Measurements from ENCODE around the gene COL8A2. TPM values are rescaled to one million over a fixed set of nuclear protein-coding genes. Genes with fewer than 3 reads are reported as not detected.

Gene COL8A2
- total and polyA plus RNA-seq, 2 donors (not counting 3 experiments of a cell fraction or from before 2014, with no cell fraction given), result 1.2 to 1.3 TPM

DNA sequence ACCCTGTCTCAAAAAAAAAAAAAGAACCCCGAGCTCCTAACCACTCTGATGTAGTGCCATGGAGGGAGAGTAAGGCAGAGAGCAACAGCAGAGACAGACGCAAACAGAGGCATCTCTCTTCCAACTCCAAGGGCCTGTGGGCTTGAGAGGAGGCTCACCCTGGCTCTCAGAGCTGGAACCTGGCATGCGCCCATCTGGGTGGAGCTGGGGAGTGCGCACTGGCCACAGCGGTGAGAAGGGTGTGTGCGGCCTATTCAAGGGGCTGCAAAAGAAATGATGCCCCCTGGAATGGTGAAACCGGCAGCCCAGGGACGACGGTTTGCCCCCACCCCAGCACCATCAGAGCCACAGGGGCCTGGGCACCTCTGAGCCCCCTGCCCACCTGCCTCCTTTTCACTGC lies 17.6 kb downstream of the COL8A2 start:
- Histone ChIP-seq H3K9me1 (replicated peaks; ENCODE audit: control insufficient read depth, extremely low read depth, insufficient read depth, low read length) (no peaks in the 10 kb centered on the region), H3K4me2 (ENCODE audit: insufficient read depth, low read length) (no peak overlapping the region), H3K4me1 (ENCODE audit: control insufficient read depth, extremely low read depth, insufficient read depth, low read length) (no peaks in the 10 kb centered on the region), H2AFZ (ENCODE audit: low read depth, low read length) (no peak overlapping the region), H3K4me3 (replicated peaks in 1 of 3; ENCODE audit: insufficient read depth in 1 of 3, low read depth in 1 of 3, low read length in 3 of 3) (no peak overlapping the region), H3K79me2 (ENCODE audit: control insufficient read depth, insufficient read depth, low read length) (no peaks in the 10 kb centered on the region), H4K20me1 (replicated peaks; ENCODE audit: control insufficient read depth, extremely low read depth, insufficient read depth, low read length) (no peaks in the 10 kb centered on the region), H3K36me3 (ENCODE audit: control insufficient read depth in 2 of 2, extremely low read depth in 1 of 2, insufficient read depth in 2 of 2, low read length in 2 of 2) (no peaks in the 10 kb centered on the region), H3K9ac (replicated peaks; ENCODE audit: extremely low read depth, insufficient read depth, low read length) (no peak overlapping the region), H3K9me3 (replicated peaks; ENCODE audit: control insufficient read depth, insufficient read depth, low read length) (no peaks in the 10 kb centered on the region), H3K27ac (ENCODE audit: insufficient read depth, low read depth, low read length) (no peak overlapping the region), H3K27me3 (ENCODE audit: control insufficient read depth in 2 of 2, insufficient read depth in 2 of 2, low read length in 2 of 2) (no peaks in the 10 kb centered on the region)
- dilution Hi-C loops (cut with MboI; ENCODE audit: extremely low pct_ligation_motif_present, low sequenced_read_pairs), result no loop called here
- intact Hi-C loops (cut with micrococcal nuclease), result no loop called here
- FAIRE-seq (no peak), DNase-seq (ENCODE audit: low read depth, low spot score) (no peak)
- TF ChIP-seq GATA2 (IDR thresholded peaks at IDR 0.05; ENCODE audit: insufficient read depth, insufficient read length, low read depth, low read length), result no peak
- TF ChIP-seq, protein P1, sequence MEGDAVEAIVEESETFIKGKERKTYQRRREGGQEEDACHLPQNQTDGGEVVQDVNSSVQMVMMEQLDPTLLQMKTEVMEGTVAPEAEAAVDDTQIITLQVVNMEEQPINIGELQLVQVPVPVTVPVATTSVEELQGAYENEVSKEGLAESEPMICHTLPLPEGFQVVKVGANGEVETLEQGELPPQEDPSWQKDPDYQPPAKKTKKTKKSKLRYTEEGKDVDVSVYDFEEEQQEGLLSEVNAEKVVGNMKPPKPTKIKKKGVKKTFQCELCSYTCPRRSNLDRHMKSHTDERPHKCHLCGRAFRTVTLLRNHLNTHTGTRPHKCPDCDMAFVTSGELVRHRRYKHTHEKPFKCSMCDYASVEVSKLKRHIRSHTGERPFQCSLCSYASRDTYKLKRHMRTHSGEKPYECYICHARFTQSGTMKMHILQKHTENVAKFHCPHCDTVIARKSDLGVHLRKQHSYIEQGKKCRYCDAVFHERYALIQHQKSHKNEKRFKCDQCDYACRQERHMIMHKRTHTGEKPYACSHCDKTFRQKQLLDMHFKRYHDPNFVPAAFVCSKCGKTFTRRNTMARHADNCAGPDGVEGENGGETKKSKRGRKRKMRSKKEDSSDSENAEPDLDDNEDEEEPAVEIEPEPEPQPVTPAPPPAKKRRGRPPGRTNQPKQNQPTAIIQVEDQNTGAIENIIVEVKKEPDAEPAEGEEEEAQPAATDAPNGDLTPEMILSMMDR (IDR thresholded peaks at IDR 0.05; ENCODE audit: extremely low read depth in 1 of 2, insufficient read depth in 1 of 2, low read depth in 1 of 2, low read length in 2 of 2), result no peak
- TF ChIP-seq POLR2AphosphoS5 (IDR thresholded peaks at IDR 0.05; ENCODE audit: insufficient read depth, low read depth, low read length), result no peak
- TF ChIP-seq JUN (IDR thresholded peaks at IDR 0.05; ENCODE audit: borderline replicate concordance, insufficient read depth, insufficient read length, low read depth), result no peak
- no peak for TF ChIP-seq POLR2A (IDR thresholded peaks at IDR 0.05; ENCODE audit: low read depth, low read length)
- no peak for TF ChIP-seq FOS (IDR thresholded peaks at IDR 0.05; ENCODE audit: borderline replicate concordance, insufficient read depth, low read length)
- TF ChIP-seq MYC (IDR thresholded peaks at IDR 0.05; ENCODE audit: low read depth, low read length), result no peak
- TF ChIP-seq EZH2 (IDR thresholded peaks at IDR 0.05; ENCODE audit: borderline replicate concordance, low read depth, low read length, severe bottlenecking), result no peak
- no peak for TF ChIP-seq MAX (IDR thresholded peaks at IDR 0.05; ENCODE audit: insufficient read depth, insufficient read length)
- BruUV-seq (replicated peaks), result no TSS peak
- ChIA-PET CTCF (interaction anchor here (0.8 to 13.8 kb wide), 4 partner anchors 10 to 81 kb away, joined by 3 to 233 read pairs (median 8); no protein-coding TSS in a partner anchor), POLR2A (no interaction called here)

All from endothelial cell of umbilical vein (primary cell).